ENCODE data around the gene VARS1.
"Not testable (repeated sequence)": the region's sequence is repeated elsewhere in the genome, so short reads cannot be mapped to it uniquely, and the experiment has no call there.

Gene VARS1

DNA sequence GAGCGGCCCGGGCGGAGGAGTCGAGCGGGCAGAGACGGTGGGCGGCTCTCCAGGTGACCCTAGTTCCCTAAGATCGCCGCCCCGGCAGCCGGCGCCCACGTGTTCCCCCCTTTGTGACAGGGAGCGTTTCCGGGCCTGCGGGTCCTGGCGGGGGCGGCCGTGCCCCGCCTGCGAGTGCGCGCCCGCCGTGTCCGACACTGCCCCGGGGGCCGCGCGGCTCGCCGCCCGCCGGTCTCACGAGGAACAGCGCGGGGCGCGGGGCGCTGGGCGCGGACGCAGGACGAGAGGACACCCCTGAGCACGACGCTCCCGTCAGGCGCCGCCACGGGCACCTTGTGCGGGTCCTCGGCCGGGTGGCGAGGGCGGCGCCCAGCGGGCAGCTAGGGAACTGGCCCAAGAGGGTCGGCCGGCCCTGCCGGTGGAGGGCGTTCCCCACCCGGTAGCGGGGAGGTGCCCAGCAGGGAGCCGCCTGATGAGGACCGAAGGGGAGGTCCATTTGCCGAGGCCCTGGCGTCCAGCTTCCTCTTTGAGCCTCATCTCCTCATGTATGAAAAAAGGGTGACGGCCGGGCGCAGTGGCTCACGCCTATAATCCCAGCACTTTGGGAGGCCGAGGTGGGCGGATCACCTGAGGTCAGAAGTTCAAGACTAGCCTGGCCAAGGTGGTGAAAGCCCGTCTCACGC is at the start of gene VARS1:
Gene VARS1, minus strand, starts transcription at position 137 of the 683 bp plus-strand sequence. CDS start 535 bp downstream, outside the sequence.
- DNase-seq = peak; percentile 95

DNA sequence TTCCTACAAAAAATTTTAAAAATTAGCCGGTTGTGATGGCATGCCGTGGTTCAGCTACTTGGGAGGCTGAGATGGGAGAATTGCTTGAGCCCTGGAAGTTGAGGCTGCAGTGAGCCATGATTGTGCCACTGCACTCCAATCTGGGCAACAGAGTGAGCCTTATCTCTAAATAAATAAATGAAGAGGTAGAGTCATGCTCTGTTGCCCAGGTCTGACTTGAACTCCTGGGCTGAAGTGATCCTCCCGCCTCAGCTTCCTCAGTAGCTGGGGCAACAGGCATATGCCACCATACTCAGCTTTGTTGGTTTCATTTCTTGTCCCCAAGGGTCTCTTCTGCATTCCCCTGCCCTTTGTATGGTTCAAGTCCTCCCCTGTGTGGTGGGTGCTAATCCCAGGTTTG is 49.0 kb upstream of the VARS1 start:
- DNase-seq = no peak

DNA sequence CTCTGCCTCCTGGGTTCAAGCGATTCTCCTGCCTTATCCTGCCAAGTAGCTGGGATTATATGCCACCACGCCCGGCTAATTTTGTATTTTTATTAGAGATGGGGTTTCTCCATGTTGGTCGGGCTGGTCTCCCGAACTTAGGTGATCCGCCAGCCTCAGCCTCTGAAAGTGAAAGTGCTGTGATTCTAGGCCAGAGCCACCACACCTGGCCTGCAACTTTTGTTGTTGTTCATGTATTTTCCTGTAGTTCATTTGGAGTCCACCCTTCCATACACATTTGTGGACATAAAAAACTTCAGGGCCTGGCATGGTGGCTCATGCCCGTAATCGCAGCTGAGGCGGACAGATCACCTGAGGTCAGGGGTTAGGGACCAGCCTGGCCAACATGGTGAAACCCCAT is 46.5 kb upstream of the VARS1 start:
- DNase-seq = peak; percentile 33

DNA sequence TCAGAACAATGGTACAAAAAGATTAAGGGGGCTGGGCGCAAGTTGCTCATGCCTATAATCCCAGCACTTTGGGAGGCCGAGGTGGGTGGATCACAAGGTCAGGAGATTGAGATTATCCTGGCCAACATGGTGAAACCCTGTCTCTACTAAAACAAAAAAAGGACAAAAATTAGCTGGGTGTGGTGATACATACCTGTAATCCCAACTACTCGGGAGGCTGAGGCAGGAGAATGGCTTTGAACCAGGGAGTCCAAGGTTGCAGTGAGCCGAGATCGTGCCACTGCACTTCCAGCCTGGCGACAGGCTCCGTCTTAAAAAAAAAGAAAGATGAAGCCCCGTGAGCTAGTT is 44.2 kb upstream of the VARS1 start:
- DNase-seq = not testable (repeated sequence)

DNA sequence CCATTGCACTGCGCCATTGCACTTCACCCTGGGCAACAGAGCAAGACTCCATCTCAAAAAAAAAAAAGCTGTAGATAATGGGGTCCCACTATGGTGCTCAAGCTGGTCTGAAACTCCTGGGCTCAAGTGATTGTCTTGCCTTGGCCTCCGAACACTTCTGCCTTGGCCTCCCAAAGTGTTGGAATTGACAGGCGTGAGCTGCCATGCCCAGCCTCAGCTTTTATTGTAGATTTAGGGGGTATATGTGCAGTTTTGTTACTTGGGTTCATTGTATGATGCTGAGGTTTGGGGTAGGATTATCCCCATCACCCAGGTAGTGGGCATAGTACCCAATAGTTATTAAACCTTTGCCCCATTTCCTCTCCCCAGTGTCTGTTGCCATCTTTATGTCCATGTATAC is 43.4 kb upstream of the VARS1 start:
- no peak for DNase-seq

DNA sequence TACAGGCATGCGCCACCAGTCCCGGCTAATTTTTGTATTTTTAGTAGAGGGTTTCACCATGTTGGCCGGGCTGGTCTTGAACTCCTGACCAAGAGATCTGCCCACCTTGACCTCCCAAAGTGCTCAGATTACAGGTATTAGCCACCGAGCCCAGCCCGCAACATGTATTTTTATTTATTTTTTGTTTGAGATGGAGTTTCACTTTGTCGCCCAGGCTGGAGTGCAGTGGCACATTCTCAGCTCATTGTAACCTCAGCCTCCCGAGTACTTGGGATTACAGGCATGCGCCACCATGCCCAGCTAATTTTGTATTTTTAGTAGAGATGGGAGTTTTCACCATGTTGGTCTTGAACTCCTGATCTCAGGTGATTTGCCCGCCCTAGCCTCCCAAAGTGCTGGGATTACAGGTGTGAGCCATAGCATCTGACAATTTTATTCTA is 42.6 kb upstream of the VARS1 start:
- DNase-seq = not testable (repeated sequence)

DNA sequence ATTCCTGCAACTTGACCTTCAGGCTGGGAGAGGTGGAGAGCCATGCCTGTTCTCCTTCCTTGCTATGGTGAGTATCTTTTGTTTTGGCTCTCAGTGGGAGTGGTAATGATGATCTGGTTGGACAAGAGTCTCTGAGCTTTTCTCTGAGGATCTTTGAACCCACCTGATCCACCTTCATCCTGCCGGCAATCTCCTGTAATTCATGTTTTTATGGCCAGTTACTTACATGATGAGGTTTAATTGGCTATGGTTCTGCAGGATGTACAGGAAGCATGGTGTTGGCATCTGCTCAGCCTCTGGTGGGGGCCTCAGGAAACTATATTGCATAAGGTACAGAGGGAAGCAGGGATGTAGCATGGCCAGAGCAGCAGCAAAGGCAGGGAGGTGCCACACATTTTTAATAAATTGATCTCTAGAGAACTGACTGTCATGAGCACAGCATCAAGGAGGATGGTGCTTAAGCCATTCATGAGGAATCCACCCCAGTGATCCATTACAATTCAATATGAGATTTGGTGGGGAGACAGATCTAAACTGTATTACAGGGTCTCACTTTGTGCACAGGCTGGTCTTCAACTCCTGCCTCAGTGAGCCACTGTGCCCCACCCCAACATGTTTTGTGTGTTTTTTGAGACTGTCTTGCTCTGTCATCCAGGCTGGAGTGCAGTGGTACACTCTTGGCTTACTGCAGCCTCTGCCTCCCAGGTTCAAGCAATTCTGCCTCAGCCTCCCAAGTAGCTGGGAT is 42.0 kb upstream of the VARS1 start:
- no peak for DNase-seq

DNA sequence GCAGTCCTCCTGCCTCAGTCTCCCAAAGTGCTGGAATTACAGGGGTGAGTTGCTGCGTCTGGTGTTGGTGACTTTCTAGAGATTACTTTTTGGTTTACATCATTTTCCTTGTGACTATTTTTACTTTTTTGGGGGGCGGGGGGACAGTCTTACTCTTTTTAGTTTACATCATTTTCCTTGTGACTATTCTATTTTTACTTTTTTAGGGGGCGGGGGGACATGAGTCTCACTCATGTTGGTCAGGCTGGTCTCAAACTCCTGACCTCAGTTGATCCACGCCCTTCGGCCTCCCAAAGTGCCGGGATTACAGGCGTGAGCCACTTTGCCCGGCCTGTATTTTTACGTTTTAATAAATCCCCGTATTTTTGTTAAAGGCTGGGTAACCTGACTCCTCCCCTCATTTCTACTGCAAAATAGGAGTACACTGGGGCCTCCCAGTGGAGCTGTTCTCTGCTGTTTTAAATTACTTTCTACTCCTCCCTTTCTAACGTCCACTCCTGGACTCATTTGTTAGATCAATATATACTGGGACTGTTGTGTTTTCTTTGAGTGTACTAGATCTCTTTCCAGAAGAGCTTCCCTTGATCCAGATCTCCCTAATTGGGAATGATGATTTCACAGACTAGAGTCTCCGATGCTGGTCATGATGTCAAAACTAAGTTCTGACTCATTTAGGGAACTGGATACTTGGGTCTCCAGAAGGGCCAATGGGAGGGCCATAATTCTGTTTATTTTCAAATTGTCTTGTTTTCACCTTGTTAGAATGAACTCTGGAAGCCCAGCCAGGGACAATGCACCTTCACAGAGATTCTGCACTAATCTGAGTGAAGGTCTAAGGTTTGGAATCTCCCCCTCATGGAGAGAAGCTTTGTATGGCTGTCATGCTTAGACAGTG is 41.2 kb upstream of the VARS1 start:
- no peak for DNase-seq

DNA sequence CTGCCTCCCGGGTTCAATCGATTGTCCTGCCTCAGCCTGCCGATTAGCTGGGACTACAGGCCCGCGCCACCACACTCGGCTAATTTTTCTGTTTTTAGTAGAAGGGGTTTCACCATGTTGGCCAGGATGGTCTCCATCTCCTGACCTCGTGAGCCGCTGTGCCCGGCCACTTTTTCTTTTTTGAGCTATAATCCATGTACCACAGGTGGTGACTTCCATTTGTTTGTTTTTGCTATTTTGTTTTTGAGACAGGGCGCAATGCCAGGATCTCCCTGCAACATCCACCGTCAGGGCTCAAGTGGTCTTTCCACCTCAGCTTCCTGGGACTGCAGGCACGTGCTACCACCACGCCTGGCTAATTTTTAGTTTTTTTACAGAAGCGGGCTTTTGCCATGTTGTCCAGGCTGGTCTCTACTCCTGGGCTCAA is 40.5 kb upstream of the VARS1 start:
- DNase-seq = no peak

DNA sequence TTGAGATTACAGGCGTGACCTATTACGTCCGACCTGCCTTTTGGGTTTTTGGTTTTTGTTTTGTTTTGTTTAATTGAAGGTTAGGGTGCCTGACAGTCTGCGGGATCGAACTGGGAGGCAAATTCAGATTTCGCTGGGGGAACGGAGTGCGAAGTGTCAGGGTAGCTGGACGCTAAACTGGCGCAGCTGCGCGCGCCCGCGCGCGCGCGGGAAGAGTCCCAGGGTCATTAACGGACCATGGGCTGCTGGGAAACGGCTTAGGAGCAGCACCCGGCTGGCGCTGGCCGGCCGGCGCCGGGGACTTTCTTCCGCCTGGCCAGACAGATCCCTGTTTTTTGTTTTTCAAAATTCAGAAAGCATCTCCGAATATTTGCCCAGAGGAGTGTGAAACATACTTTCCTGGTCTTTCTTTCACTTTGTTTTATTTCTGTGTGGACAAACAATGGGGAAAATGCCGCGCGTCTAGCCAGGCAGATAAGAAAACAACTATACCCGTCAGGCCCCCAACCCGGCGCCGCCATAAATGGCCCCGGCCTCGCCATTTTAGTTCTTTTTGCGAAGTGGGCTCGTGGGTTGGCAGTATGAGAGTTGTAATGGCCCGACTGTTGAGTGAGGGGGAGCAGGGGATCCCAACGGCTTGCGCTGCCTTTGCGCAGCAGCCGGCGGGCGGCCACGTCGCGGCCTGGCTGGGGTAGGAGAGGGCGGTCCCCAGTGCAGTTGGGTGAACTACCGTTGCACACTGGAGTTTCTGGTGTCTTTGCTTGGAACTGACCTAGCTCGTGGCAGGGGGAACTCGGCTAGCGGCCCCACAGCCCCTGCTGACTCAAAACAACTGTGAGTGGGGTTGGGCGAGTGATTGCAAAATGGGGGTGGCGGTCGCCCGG is 39.1 kb upstream of the VARS1 start:
- peak; percentile 97 for DNase-seq

DNA sequence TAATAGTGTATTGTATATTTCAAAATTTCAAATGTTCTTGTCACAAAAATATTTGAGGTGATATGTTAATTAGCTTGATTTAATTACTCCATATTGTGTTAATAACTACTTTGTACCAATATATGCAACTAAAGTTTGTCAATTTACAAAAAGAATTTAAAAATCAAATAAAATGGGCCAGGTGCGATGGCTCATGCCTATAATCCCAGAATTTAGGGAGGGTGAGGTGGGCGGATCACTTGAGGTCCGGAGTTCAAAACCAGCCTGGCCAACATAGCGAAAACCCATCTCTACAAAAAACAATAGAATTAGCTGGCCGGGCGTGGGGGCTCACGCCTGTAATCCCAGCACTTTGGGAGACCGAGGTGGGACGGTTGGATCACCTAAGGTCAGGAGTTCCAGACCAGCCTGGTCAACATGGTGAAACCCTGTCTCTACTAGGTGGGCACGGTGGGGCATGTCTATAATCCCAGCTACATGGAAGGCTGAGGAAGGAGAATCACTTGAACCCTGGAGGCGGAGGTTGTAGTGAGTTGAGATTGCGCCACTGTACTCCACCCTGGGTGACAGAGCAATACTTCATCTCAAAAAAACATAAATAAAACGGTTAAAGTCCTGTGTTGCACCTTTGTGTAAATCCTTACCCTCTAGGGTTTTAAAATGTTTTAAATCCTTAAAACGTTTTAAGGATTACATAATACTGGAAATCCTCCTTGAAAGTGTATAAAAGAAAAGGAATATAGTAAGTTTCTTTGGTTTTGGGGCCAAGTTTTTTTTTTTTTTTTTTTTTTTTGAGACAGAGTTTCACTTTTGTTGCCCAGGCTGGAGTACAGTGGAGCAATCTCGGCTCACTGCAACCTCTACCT is 36.0 kb upstream of the VARS1 start:
- DNase-seq = no peak

DNA sequence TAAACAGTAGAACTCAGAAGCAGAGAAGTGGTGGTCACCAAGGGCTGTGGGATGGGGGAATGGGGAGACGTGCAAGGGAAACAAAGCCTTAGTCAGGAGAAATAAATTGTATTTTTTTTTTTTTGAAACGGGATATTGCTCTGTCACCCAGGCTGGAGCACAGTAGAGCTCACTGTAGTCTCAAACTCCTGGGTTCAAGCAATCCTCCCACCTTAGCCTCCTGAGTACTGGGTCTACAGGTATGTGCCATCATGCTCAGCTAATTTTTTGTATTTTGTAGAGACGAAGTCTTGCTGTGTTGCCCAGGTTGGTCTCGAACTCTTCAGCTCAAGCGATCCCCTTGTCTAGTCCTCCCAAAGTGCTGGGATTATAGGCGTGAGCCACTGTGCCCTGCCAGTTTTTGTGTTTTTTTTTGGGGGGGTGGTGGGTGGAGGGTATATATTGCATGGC is 35.4 kb upstream of the VARS1 start:
- DNase-seq = no peak

DNA sequence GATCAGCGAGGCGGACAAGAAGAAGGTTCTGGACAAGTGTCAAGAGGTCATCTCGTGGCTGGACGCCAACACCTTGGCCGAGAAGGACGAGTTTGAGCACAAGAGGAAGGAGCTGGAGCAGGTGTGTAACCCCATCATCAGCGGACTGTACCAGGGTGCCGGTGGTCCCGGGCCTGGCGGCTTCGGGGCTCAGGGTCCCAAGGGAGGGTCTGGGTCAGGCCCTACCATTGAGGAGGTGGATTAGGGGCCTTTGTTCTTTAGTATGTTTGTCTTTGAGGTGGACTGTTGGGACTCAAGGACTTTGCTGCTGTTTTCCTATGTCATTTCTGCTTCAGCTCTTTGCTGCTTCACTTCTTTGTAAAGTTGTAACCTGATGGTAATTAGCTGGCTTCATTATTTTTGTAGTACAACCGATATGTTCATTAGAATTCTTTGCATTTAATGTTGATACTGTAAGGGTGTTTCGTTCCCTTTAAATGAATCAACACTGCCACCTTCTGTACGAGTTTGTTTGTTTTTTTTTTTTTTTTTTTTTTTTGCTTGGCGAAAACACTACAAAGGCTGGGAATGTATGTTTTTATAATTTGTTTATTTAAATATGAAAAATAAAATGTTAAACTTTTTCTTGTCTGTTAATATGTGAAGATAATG is 34.2 kb upstream of the VARS1 start:
- peak; percentile 64 for DNase-seq

DNA sequence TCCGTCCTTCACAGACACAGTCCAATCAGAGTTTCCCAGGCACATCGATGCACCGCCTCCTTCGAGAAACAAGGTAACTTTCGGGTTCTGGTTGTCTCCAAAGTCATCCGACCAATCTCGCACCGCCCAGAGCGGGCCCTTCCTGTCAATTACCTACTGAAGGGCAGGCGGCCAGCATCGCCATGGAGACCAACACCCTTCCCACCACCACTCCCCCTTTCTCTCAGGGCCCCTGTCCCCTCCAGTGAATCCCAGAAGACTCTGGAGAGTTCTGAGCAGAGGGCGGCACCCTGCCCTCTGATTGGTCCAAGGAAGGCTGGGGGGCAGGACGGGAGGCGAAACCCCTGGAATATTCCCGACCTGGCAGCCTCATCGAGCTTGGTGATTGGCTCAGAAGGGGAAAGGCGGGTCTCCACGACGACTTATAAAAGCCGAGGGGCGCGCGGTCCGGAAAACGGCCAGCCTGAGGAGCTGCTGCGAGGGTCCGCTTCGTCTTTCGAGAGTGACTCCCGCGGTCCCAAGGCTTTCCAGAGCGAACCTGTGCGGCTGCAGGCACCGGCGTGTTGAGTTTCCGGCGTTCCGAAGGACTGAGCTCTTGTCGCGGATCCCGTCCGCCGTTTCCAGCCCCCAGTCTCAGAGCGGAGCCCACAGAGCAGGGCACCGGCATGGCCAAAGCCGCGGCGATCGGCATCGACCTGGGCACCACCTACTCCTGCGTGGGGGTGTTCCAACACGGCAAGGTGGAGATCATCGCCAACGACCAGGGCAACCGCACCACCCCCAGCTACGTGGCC is 31.9 kb upstream of the VARS1 start, which contains the start of gene HSPA1B:
Gene HSPA1B, plus strand, starts transcription at position 453 of the 794 bp plus-strand sequence. Its CDS starts 213 bp downstream, at position 666.
- DNase-seq = peak; percentile 100

DNA sequence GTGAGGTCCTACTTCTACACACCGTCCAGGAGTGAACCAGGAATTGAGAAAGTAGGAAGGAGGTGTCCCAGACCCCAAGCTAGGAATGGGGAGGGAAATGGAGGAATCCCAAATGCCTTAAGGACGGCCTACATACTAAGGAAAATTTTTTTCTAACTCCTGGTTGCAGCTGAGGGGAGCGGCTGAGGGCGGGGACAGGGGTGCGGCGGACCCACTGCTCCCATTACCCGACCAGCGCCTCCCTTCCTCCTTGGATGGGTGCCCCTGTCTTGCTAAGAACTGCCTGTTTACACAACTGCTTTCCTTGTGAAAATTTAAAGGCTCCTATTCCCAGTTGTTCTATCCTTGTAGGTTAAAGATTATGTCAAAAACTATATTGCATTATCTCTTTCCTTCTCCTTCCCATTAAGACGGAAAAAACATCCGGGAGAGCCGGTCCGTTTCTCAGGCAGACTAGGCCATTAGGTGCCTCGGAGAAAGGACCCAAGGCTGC is 31.3 kb upstream of the VARS1 start:
- peak; percentile 83 for DNase-seq

DNA sequence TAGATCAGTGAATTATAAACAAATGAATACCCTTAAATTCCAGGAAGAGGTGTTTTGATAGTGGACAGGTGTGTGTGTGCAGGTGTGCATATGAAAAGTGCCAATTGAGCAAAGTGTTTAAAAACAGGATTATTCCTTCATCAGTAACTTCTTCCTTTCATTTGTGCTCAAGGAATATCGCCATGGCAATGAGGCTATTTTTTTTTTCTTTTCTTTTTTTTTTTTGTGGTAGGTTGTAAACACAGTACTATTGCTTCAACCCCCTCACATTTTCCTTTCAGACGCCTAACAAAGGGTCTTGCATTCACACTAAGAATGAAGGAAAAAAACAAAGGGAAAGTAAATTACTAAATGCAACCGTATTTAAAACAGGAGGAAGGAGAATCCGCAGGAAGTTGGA is 30.0 kb upstream of the VARS1 start:
- no peak for DNase-seq

DNA sequence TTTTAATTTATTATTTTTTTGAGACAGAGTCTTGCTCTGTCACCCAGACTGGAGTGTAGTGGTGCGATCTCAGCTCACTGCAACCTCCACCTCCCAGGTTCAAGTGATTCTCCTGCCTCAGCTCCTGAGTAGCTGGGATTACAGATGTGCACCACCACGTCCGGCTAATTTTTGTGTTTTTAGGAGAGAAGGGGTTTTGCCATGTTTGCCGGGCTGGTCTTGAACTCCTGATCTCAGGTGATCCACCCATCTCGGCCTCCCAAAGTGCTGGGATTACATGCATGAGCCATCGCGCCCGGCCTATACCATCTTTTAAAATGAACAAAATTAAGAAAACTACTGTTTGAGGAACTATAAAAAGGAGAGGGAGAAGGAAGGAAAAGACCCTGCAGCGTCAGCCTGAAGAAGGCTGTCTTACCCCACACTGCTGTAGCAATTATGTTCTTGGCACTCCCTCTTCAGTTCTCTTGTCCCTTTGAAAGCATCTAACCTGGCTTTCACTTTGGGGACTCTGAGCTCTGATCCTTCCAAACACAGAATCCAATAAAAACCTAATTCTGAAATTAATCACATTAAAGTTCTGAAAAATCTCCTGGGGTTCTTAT is 28.1 kb upstream of the VARS1 start:
- DNase-seq = not testable (repeated sequence)

DNA sequence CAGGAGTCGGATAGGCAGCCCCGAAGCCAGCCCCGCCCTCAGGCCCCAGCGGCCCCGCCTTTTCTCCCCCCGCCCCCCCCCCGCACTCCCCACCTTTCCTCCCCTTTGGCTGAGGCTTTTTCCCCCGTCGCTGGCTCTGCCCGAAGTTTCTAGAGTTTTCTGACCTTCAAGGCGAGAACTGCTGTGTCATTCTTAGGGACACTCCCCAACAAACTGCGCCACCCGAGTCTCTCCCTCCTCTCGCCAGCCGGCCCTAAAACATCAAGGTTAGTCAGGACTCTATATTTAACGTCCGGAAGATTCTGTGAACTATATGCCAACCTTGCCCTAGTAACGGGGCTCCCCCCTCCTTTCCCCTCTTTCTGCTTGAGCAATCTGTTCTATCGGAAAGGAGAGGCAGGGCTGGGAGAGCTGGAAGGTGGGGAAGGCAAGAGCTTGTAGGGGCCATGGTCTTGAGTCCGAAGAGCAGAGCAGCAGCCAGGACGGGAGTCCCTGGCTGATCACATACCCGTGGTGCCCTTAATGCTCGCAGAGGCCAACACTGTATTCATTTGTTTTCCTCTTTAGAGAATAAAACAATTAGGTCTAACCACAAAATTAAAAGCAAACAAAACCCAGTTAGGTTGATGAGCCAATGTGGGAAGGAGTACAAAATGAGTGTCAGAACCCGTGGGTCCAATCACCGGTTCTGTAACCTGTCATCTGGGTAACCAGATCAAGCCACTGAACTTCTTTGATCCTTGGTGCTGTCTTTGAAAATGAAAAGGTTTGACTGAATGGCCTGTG is 26.7 kb upstream of the VARS1 start:
- peak; percentile 72 for DNase-seq
